ENCODE results near the gene P4HA2.

The P4HA2 gene

GRCh38 chr5:132218321-132218720, 9.3 kb downstream of the P4HA2 start:
- DNase-seq (ENCODE audit: low spot score), result no peak
- TF ChIP-seq CTCF (IDR thresholded peaks at IDR 0.05; ENCODE audit: extremely low read depth, missing control alignments), result no peak

DNA sequence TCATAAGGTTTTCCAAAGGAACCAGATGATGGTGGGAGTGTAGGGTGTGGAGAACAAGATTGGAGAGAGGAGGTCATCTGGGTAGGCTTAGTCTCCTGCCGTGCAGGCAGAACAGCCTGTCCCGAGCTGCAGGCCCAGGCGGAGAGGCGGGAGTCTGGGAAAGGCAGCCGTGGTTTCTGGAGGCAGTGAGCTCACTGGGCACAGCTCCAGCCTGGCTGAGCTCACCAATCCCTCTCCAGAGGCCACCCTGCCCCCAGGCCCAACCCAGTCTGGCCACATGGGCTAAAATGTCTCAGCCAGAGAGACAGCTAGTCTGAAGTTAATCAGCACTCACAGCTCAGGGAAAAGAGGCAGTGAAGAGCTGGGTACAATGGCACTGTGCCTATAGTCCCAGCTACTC, 12.3 kb downstream of the P4HA2 start:
- TF ChIP-seq CTCF (IDR thresholded peaks at IDR 0.05; ENCODE audit: extremely low read depth, missing control alignments), result no peak
- no peak for DNase-seq (ENCODE audit: low spot score)

GRCh38 chr5:132214491-132214890, 13.2 kb downstream of the P4HA2 start:
- DNase-seq (ENCODE audit: low spot score), result no peak
- TF ChIP-seq CTCF (IDR thresholded peaks at IDR 0.05; ENCODE audit: extremely low read depth, missing control alignments), result no peak

GRCh38 chr5:132213666-132214065, 14.0 kb downstream of the P4HA2 start:
- no peak for DNase-seq (ENCODE audit: low spot score)
- no peak for TF ChIP-seq CTCF (IDR thresholded peaks at IDR 0.05; ENCODE audit: extremely low read depth, missing control alignments)

DNA sequence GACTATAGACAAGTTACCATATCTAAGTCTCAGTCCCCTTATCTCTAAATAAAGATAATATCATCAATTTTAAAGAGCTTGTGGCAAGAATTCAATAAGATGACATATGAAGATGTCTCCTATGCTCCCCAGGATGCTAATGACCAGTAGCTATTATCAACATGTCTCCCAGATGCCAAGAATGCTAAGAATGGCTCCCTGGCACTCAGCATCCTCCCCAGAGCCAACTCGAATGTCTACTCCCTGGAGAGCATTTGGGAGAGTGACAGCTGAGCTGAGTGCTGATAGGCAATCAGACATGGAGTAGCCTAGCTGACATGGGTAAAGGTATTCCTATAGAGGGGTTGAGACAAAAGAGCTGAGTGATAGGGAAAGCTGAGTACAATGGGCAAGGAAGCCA, 15.9 kb downstream of the P4HA2 start:
- DNase-seq (ENCODE audit: low spot score), result no peak
- TF ChIP-seq CTCF (IDR thresholded peaks at IDR 0.05; ENCODE audit: extremely low read depth, missing control alignments), result no peak

- DNase-seq (ENCODE audit: low spot score), result no peak
- TF ChIP-seq CTCF (IDR thresholded peaks at IDR 0.05; ENCODE audit: extremely low read depth, missing control alignments), result no peak
Observed at GRCh38 chr5:132210944-132211343, 16.7 kb downstream of the P4HA2 start.

- no peak for DNase-seq (ENCODE audit: low spot score)
- no peak for TF ChIP-seq CTCF (IDR thresholded peaks at IDR 0.05; ENCODE audit: extremely low read depth, missing control alignments)
Observed at GRCh38 chr5:132209901-132210545, 17.6 kb downstream of the P4HA2 start.
